ENCODE data around the gene TRAF5. TPM values are rescaled to one million over a fixed set of nuclear protein-coding genes. Genes with fewer than 3 reads are reported as not detected.
A peak's percentile ranks its signal among the peaks of the same experiment; 100 is the strongest.
"Not testable (repeated sequence)": the region's sequence is repeated elsewhere in the genome, so short reads cannot be mapped to it uniquely, and the experiment has no call there.

The TRAF5 gene
- total RNA-seq, 1 donor from 2014 or later = 12.1 TPM

- Mint-ChIP-seq H3K27me3 (ENCODE audit: low read depth) (peaks cover 4% of the 10 kb centered on the region), H3K4me3 (no peak overlapping the region), H3K9me3 (no peaks in the 10 kb centered on the region), H3K4me1 (peaks cover under 1% of the 10 kb centered on the region), H3K36me3 (ENCODE audit: low read depth) (peaks cover 10% of the 10 kb centered on the region), H3K27ac (ENCODE audit: unreplicated experiment) (no peak overlapping the region)
- no peak for TF ChIP-seq CTCF (conservative IDR thresholded peaks at IDR 0.05)
- no peak for DNase-seq (ENCODE audit: low read depth, low spot score)
These were observed 66.6 kb downstream of the TRAF5 start for GRCh38 chr1:211393203-211393602.

GRCh38 chr1:211398266-211398930 is 71.8 kb downstream of the TRAF5 start:
- H3K27me3 Mint-ChIP-seq (ENCODE audit: low read depth) = peaks cover 29% of the 10 kb centered on the region
- H3K27ac Mint-ChIP-seq (ENCODE audit: unreplicated experiment); DNase-seq (ENCODE audit: low read depth, low spot score); H3K4me3 Mint-ChIP-seq; H3K9me3 Mint-ChIP-seq: not testable (repeated sequence)
- H3K4me1 Mint-ChIP-seq = peaks cover 25% of the 10 kb centered on the region
- peaks cover 22% of the 10 kb centered on the region for H3K36me3 Mint-ChIP-seq (ENCODE audit: low read depth)

GRCh38 chr1:211399851-211400393 is 73.3 kb downstream of the TRAF5 start:
- H3K27ac Mint-ChIP-seq (ENCODE audit: unreplicated experiment); H3K9me3 Mint-ChIP-seq; H3K4me3 Mint-ChIP-seq; DNase-seq (ENCODE audit: low read depth, low spot score): not testable (repeated sequence)
- Mint-ChIP-seq H3K36me3 (ENCODE audit: low read depth) (peaks cover 23% of the 10 kb centered on the region), H3K4me1 (peaks cover 25% of the 10 kb centered on the region), H3K27me3 (ENCODE audit: low read depth) (peaks cover 29% of the 10 kb centered on the region)

- H3K27ac Mint-ChIP-seq (ENCODE audit: unreplicated experiment); H3K9me3 Mint-ChIP-seq; DNase-seq (ENCODE audit: low read depth, low spot score); H3K4me3 Mint-ChIP-seq: not testable (repeated sequence)
- Mint-ChIP-seq H3K27me3 (ENCODE audit: low read depth) (peaks cover 27% of the 10 kb centered on the region), H3K4me1 (peaks cover 25% of the 10 kb centered on the region), H3K36me3 (ENCODE audit: low read depth) (peaks cover 38% of the 10 kb centered on the region)
These were observed 75.1 kb downstream of the TRAF5 start for GRCh38 chr1:211401751-211402150.

GRCh38 chr1:211406086-211406485 is 79.5 kb downstream of the TRAF5 start:
- H3K9me3 Mint-ChIP-seq = peaks cover 11% of the 10 kb centered on the region
- not testable (repeated sequence) for H3K4me1 Mint-ChIP-seq; DNase-seq (ENCODE audit: low read depth, low spot score); H3K4me3 Mint-ChIP-seq; H3K27ac Mint-ChIP-seq (ENCODE audit: unreplicated experiment); H3K27me3 Mint-ChIP-seq (ENCODE audit: low read depth)
- H3K36me3 Mint-ChIP-seq (ENCODE audit: low read depth) = peaks cover 52% of the 10 kb centered on the region

- not testable (repeated sequence) for H3K27me3 Mint-ChIP-seq (ENCODE audit: low read depth); H3K4me3 Mint-ChIP-seq; H3K27ac Mint-ChIP-seq (ENCODE audit: unreplicated experiment); H3K9me3 Mint-ChIP-seq; DNase-seq (ENCODE audit: low read depth, low spot score); H3K4me1 Mint-ChIP-seq
- H3K36me3 Mint-ChIP-seq (ENCODE audit: low read depth) = peaks cover 50% of the 10 kb centered on the region
These were observed 81.1 kb downstream of the TRAF5 start for GRCh38 chr1:211407749-211408148.

GRCh38 chr1:211411639-211412038 is 85.0 kb downstream of the TRAF5 start:
- H3K9me3 Mint-ChIP-seq = peaks cover 7% of the 10 kb centered on the region
- DNase-seq (ENCODE audit: low read depth, low spot score) = no peak
- no peak overlapping the region for H3K4me3 Mint-ChIP-seq
- no peak overlapping the region for H3K27ac Mint-ChIP-seq (ENCODE audit: unreplicated experiment)
- TF ChIP-seq CTCF (conservative IDR thresholded peaks at IDR 0.05) = no peak
- H3K36me3 Mint-ChIP-seq (ENCODE audit: low read depth) = peaks cover 30% of the 10 kb centered on the region
- H3K27me3 Mint-ChIP-seq (ENCODE audit: low read depth) = peaks cover 9% of the 10 kb centered on the region
- H3K4me1 Mint-ChIP-seq = peaks cover 5% of the 10 kb centered on the region

- Mint-ChIP-seq H3K36me3 (ENCODE audit: low read depth) (peaks cover 11% of the 10 kb centered on the region), H3K27me3 (ENCODE audit: low read depth) (peaks cover 9% of the 10 kb centered on the region)
These were observed 89.1 kb downstream of the TRAF5 start for GRCh38 chr1:211415700-211416099.

More at GRCh38 chr1:211415700-211416099, 89.1 kb downstream of the TRAF5 start:
- TF ChIP-seq CTCF (conservative IDR thresholded peaks at IDR 0.05) = no peak
- Mint-ChIP-seq H3K4me3 (peak overlapping the region; percentile 86), H3K27ac (ENCODE audit: unreplicated experiment) (no peak overlapping the region), H3K9me3 (no peaks in the 10 kb centered on the region), H3K4me1 (peaks cover 9% of the 10 kb centered on the region)
- DNase-seq (ENCODE audit: low read depth, low spot score) = no peak
